NCI-H345 (cell line): ENCODE results near the gene OGFOD2.
A peak's percentile ranks its signal among the peaks of the same experiment; 100 is the strongest.
"Not testable (repeated sequence)": the region's sequence is repeated elsewhere in the genome, so short reads cannot be mapped to it uniquely, and the experiment has no call there.

Source experiments
- DNase-seq: peaks from one replicate; lab custom pipeline; 2025; lab: John Stamatoyannopoulos, UW

The OGFOD2 gene

GRCh38 chr12:122974892-122975789 lies at the start of gene OGFOD2:
TSS of gene OGFOD2 (plus strand) at chr12:122975244. CDS start at chr12:122975252, 8 bp downstream.
- peak; percentile 93 for DNase-seq

- DNase-seq: no peak
Observed at GRCh38 chr12:122927756-122928403, 47.2 kb upstream of the OGFOD2 start.

DNA sequence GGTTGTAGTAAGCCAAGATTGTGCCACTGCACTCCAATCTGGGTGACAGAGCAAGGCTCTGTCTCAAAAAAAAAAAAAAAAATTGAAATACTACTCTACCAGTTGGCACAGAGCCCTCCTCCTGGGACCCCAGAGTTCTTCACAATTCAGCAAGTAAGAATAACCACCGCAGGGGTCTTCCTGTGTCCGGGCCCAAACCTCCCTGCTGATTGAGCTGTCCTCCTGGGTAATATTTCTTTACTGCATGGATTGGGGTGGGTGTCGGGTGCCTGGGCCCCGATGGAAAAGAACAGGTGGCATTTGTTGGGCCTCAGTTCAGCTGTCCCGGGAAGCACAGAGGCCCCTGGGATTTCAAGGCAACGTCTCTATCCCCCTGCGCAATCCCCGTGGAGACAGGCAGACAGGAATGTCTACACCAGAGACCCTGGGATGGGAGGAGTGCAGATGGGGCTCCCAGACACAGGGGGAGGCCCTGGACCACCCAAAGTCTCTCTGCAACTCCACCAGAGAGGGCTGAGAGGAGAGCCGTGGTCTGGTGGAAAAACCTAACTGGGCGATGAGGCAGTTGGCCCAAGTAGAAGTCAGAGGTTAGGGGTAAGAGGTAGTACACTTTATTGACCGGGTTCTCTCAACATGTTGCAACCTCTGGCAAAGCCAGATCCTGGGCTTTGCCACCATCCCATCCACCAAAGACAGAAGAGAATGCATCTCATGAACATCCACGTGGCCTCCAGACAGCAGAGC lies 46.5 kb upstream of the OGFOD2 start:
- DNase-seq: no peak

- no peak for DNase-seq
Observed at GRCh38 chr12:122929148-122929538, 45.9 kb upstream of the OGFOD2 start.

DNA sequence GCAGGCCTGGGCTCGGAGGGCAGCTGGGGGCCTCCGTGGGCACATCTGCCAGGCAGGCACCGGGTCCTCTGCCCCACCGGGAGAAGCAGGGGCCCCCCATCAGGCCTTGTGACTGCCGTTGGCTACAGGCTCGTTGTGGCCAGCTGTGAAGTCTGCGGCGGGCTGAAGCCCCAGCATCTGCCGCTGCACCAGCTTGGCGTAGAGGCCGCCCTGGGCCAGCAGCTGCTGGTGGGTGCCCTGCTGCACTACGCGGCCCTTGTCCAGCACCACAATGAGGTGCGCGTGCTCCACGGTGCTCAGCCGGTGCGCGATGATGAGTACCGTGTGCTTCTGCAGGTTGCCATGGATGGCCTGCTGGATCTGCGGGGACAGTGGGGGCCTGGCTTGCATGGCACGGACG lies 45.2 kb upstream of the OGFOD2 start:
- no peak for DNase-seq

- no peak for DNase-seq
Observed at GRCh38 chr12:122932207-122932606, 42.8 kb upstream of the OGFOD2 start.

- DNase-seq: no peak
Observed at GRCh38 chr12:122934722-122935121, 40.3 kb upstream of the OGFOD2 start.

- no peak for DNase-seq
Observed at GRCh38 chr12:122935318-122935717, 39.7 kb upstream of the OGFOD2 start.

DNA sequence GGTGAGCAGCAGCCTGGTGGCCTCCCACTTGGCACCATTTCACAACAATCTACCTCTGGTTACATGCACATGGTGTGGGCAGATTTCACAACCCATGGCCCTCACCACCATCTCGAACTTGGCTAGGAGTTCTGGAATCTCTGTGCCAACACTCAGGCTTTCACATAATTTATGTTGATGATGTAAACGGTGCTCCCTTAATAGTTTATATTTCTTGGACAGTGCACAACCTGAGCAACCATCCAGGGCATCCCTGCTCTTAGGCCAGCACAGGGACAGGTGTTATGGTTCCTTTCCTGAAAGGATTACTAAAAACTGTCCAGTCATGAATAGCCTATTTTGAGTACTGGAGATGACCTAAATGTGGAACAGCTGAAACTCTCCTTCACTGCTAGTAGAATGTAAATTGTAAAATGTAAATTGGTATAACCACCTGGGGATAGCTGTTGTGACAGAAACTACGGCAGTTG lies 37.4 kb upstream of the OGFOD2 start:
- no peak for DNase-seq

GRCh38 chr12:122939125-122939524 lies 35.9 kb upstream of the OGFOD2 start:
- DNase-seq: no peak

DNA sequence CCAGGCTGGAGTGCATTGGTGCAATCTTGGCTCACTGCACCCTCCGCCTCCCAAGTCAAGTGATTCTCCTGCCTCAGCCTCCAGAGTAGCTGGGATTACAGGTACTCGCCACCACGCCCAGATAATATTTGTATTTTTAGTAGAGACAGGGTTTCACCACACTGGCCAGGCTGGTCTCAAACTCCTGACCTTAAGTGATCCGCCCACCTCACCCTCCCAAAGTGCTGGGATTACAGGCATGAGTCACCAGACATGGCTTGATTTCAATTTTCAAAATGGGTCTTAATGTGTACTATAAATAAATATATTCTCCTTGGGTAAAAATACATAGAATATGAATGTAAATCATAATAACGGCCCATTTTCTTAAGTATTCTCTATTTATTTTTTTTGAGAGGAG lies 33.7 kb upstream of the OGFOD2 start:
- not testable (repeated sequence) for DNase-seq

DNA sequence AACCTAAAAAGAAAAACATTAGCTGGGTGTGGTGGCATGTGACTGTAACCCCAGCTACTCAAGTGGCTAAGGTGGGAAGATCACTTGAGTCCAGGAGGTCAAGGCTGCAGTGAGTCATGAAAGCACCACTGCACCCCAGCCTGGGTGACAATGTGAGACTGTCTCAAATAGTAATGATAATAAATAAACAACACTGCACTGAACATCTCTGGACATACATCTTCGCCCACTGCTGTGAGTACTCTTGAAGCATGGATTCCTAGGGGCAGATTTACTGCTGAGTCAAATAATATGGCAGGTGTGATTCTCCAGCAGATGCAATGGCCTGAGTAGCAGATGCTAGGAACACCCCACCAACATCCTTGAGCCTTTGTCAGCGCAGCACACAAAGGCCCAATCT lies 32.4 kb upstream of the OGFOD2 start:
- peak; percentile 38 for DNase-seq

DNA sequence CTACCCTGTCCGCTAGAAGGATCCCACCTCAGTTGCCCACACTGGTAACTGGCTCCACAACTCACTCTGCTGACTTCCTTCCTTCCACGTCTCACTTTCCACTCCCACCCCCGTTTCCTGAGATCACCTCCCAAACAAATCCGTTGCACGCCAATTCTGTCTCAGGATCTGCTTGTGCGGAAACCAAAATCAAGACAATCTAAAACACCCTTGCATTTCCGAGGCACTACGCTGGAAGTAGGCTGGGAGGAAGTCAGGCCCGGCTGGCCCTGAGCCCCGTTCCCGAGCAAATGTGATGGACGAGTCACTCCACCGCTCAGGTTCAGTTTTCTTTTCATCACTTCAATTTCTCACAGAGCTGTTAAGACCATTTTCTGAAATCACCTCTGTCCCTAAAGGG lies 31.8 kb upstream of the OGFOD2 start:
- no peak for DNase-seq

DNA sequence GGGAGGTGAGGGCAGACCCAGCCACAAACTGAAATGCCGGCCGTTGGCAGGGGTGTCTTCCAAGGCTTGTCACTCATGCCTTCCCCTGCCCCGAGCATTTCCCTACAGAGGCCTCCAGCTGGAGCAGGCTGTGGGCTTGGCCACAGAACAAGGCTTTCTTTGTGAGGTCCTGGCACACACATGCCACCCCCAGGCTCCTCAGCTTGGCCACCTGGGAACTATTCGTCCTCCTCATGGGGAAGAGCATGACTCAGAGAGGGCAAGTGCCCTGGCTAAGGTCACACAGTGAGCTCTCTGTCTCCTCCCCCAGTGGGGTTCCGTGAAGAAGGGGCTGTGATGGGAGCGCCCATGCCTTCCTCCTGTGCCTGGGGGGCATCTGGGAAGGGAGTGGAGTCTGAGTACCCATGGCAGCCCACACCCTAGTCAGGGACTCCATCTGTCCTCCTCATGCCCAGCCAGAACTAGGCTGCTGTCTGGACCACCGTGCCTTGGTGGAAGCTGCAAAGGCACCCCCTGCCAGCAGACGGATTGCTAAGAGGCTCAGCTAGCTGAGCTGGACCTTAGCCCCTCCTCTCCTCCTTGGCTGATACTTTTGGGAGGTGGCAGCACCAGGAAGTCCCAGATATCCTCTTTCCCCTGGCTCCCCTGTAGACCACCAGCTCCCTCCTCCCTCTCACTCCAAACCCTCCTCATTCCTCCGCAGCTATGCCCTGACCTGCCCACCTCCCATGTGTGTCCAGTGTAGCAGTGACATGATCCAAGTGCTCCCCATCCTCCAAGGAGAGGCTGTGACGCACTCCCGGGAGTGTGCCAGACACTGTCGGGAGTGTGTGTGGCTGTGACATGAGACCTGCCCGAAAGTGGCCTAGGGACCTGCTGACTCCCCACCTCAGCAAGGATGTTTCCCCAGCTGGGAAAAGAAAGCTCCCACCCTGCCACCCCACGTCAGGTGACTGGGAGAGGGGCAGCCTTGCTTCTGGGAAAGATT lies 30.1 kb upstream of the OGFOD2 start:
- DNase-seq: no peak

GRCh38 chr12:122946690-122947341 lies 28.2 kb upstream of the OGFOD2 start:
- no peak for DNase-seq

DNA sequence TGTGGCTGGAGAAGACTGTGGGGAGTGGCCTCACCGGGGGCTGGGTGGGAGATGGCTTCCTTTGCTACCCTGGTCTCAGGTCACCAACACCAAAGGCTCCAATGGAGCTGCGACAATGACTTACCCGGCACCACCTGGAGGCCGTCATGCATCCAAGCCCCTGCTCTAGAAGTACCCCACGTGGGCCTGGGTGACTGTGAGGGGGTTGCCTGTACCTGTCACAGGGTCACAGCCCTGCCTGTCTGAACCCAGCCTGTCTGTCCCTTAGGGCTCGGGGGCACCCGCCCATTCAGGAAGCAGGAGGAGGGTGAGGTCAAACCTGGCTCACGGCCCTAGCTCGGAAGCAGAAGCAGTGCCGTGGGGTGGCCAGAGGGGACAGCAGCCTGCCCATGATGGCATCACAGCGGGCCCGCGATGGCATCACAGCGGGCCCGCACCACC lies 27.7 kb upstream of the OGFOD2 start:
- DNase-seq: no peak

GRCh38 chr12:122948605-122949004 lies 26.4 kb upstream of the OGFOD2 start:
- DNase-seq: no peak

DNA sequence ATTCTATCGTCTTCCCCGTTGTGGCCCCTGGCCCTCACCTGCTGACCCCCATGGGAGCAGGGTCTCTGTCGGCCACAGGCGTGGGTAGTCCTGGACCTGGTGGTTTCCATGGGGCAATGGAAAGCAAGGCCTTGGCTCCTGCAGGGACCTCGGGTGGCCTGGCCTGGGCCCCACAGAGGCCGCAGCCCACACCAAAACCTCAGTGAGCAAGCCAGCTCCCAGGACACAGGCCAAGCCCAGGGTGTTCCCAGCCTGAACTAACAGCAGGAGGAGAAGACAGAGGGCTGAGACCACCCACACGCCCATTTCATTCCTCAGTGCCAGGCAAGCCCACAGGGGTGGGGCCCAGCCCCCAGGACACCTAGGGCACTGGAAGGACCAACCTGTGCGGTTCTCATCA lies 25.6 kb upstream of the OGFOD2 start:
- DNase-seq: no peak

- DNase-seq: no peak
Observed at GRCh38 chr12:122949816-122950675, 25.0 kb upstream of the OGFOD2 start.

DNA sequence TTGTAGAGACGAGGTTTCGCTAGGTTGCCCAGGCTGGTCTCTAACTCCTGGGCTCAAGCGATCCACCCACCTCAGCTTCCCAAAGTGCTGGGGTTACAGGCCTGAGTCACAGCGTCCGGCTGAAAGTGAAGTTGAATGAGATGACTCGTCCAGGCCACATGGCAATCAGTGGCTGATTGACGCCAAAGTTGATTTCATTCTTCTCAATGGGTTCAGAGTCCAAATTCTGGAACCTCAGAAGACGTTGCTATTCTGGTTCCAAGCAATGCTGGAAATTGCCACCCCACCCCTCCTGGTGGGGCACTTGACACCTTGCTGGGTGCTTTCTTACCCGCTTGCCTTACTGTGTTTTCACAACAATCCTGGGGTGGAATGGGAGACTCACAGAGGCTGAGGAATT lies 23.6 kb upstream of the OGFOD2 start:
- no peak for DNase-seq
